Measurements from ENCODE around the gene LIMK2.

GRCh38 chr22:31321421-31321820 lies 109.3 kb downstream of the LIMK2 start:
- no peak for TF ChIP-seq POLR2AphosphoS5 (IDR thresholded peaks at IDR 0.05; ENCODE audit: low read depth, low read length)
- TF ChIP-seq POLR2A (IDR thresholded peaks at IDR 0.05; ENCODE audit: low read depth, low read length) = no peak
- no peak for TF ChIP-seq TAF1 (IDR thresholded peaks at IDR 0.05; ENCODE audit: low read depth, low read length)
- TF ChIP-seq SPI1 (IDR thresholded peaks at IDR 0.05; ENCODE audit: low read depth, low read length) = no peak
